NCI-H1436 treated with DMSO at 0.1 percent for 48 hours (cell line): ENCODE results near the gene SPDYC.
"Not testable (repeated sequence)": the region's sequence is repeated elsewhere in the genome, so short reads cannot be mapped to it uniquely, and the experiment has no call there.

Experiments
- DNase-seq: peaks from one replicate; lab custom pipeline; 2025; lab: John Stamatoyannopoulos, UW

Gene SPDYC

GRCh38 chr11:65134240-65134951 is 35.6 kb upstream of the SPDYC start, which contains the start of gene SYVN1:
Gene SYVN1, minus strand, starts transcription at chr11:65134519. Its CDS starts 918 bp downstream, at chr11:65133601.
- DNase-seq: peak; percentile 59

- peak; percentile 90 for DNase-seq
Measured at GRCh38 chr11:65134952-65135632, 34.9 kb upstream of the SPDYC start.

GRCh38 chr11:65135633-65136145 is 34.3 kb upstream of the SPDYC start:
- DNase-seq: no peak

GRCh38 chr11:65136515-65137096 is 33.4 kb upstream of the SPDYC start:
- no peak for DNase-seq

GRCh38 chr11:65141896-65142494 is 28.0 kb upstream of the SPDYC start:
- DNase-seq: no peak

GRCh38 chr11:65147352-65148075 is 22.5 kb upstream of the SPDYC start:
- no peak for DNase-seq

- no peak for DNase-seq
Measured at GRCh38 chr11:65148657-65149056, 21.4 kb upstream of the SPDYC start.

- not testable (repeated sequence) for DNase-seq
Measured at GRCh38 chr11:65150131-65150508, 19.9 kb upstream of the SPDYC start.

- DNase-seq: peak; percentile 4
Measured at GRCh38 chr11:65150509-65151299, 19.3 kb upstream of the SPDYC start.

GRCh38 chr11:65151331-65151899 is 18.6 kb upstream of the SPDYC start:
- DNase-seq: no peak

- no peak for DNase-seq
Measured at GRCh38 chr11:65152122-65152521, 17.9 kb upstream of the SPDYC start.

GRCh38 chr11:65156256-65156655 is 13.8 kb upstream of the SPDYC start:
- no peak for DNase-seq

GRCh38 chr11:65156926-65157325 is 13.1 kb upstream of the SPDYC start:
- DNase-seq: no peak

GRCh38 chr11:65157336-65157735 is 12.7 kb upstream of the SPDYC start:
- no peak for DNase-seq

GRCh38 chr11:65159012-65159411 is 11.0 kb upstream of the SPDYC start:
- no peak for DNase-seq

GRCh38 chr11:65160643-65161042 is 9.4 kb upstream of the SPDYC start:
- DNase-seq: no peak

- no peak for DNase-seq
Measured at GRCh38 chr11:65163684-65164083, 6.3 kb upstream of the SPDYC start.

GRCh38 chr11:65165410-65166317 is 4.4 kb upstream of the SPDYC start:
- no peak for DNase-seq

GRCh38 chr11:65166893-65167292 is 3.1 kb upstream of the SPDYC start:
- DNase-seq: no peak

- DNase-seq: no peak
Measured at GRCh38 chr11:65167656-65168055, 2.4 kb upstream of the SPDYC start.
